Occipital lobe (tissue), 2 donors: ENCODE results near the gene ANTXR1. TPM values are rescaled to one million over a fixed set of nuclear protein-coding genes. Genes with fewer than 3 reads are reported as not detected.

Experiments used
- DNase-seq: peaks from one replicate; lab custom pipeline; 2025; lab: John Stamatoyannopoulos, UW
- total RNA-seq: library from RNA; depleted of rRNA; stranded (reverse); fragments of >200 nt; gene quantifications from one replicate; pipeline ENCODE4 v1.2.3, GENCODE V29; 2014

Gene ANTXR1
- total RNA-seq, 1 donor from 2014 or later: 9.8 TPM

- no peak for DNase-seq
Measured at GRCh38 chr2:69033461-69034095, 20.6 kb downstream of the ANTXR1 start.

DNA sequence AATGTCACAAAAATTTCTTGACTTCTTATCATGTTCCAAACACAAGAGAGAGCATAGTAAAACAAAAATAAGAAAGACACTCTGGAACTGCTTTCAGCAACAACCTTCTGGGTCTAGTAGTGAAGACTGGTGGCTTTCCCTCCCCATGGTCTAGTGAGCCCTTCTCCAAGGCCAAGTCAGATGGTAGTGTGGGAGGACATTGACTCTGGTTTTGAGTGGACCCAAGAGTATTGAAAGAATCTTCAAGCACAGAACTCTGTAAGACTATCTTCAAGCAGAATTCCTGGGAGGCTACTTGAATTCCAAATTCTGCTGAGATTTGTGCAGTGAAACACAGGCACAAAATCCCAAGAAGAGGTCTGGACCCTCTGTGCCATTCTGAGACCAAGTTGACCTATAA lies 21.1 kb downstream of the ANTXR1 start:
- DNase-seq: no peak

GRCh38 chr2:69034845-69035244 lies 21.9 kb downstream of the ANTXR1 start:
- DNase-seq: no peak

- DNase-seq: no peak
Measured at GRCh38 chr2:69036926-69037325, 23.9 kb downstream of the ANTXR1 start.

DNA sequence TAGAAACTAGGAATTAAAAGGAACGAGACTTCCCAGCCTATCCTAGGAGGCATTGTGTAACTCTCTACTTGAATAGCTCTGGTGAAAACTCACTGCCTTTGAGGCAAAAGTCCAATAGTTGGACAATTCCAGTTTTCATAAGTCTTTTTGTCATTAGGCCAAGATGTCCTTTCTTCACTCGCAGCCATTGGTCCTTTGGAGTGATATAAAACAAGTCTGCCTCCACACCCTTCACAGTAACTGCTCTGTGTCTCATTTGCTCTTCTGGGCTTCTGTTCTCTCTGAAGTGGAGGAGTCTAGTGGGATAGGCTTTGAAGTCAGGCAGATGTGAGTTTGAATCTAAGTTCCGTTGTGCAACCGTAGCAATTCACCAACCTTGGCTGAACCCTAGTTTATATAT lies 28.2 kb downstream of the ANTXR1 start:
- no peak for DNase-seq

DNA sequence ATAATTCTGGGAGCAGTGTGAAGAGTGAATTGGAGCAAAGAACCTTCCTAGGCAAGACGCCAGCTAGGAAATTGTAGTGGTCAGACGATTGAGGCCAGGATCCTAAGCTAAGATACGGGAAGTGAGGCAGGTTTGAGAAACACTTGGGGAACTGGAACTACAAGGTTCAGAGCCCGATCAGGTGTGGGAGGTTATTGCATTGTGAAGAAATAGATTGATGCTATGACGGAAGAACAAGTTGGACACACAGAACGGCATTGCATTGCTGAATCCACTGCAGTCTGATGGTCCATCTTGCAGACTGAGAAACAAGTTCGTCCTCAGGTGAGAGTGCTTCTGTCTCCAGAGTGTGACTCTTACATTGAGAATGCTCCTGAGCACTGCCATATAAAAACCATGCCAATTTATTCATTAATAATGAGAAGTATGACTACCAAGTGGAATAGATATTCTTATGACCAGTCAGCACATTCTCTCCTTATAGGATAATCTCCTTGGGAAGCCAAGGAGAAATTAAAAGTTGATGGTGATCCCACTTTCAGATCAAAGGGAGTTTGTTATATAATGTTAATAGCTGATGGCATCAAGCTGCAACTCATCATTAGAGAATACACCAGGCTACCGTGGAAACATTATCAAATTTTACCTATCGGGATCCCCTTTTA lies 30.9 kb downstream of the ANTXR1 start:
- no peak for DNase-seq

GRCh38 chr2:69046221-69046662 lies 33.3 kb downstream of the ANTXR1 start:
- no peak for DNase-seq

DNA sequence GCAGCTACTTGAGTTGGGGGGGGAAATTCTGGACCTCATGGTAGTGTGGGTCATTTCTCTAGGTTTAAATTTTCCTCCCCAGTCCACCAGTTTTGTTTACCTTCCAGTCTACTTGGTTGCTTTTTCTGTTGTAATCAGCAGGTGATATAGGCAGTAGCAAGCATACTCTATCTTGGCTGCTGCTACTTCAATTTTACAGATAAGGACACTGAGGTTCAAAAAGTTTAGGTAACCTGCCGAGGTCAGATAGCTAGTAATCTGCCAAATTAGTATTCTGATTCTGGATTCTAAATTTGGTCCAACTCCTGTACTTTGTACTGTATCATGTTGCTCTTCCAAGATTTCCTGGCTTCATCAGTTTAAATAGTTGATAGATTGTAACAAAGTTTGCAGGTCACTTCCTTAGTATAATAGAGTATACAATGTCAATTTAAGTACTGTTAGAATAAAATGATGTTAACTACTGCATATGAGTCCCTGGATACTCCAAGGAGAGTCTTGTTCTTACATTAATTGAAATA lies 34.7 kb downstream of the ANTXR1 start:
- DNase-seq: no peak

- no peak for DNase-seq
Measured at GRCh38 chr2:69050802-69051201, 37.8 kb downstream of the ANTXR1 start.

- DNase-seq: no peak
Measured at GRCh38 chr2:69053416-69053965, 40.5 kb downstream of the ANTXR1 start.

GRCh38 chr2:69054431-69054830 lies 41.5 kb downstream of the ANTXR1 start:
- no peak for DNase-seq

DNA sequence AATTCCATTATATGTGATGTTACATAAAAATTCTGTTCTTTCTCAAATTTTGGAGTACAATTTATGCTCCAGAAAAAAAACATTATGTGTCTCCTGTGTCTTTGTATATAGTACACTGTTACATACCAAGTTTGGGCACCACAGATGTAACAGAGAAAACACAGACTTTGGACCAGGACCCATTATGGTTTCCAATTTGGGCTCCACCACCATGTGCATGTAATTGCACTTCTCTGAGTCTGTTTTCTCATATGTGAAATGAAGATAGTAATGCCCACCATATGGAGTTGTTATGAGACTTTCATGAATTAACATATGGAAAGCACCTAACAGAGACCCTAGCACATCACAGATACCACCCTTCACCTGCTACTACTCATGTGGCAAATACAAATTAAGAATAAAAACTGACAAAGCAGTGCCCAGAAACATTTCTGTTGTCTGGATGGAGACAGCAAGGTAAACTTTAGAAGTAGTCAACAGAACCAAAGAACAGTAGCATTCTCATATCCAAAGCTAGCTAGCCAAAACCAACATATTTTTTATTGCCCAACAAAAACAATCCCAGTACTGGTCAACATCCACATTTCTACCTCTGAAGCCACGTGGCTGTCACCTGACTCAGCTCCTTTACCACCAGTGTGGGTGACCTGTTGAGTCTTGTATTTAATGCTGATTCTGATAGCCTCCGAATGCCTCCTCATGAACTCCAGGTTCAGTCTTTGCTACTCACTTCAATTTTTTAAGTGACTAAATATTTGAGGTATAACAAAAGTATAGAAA lies 42.9 kb downstream of the ANTXR1 start:
- no peak for DNase-seq

GRCh38 chr2:69057660-69058059 lies 44.7 kb downstream of the ANTXR1 start:
- no peak for DNase-seq

- no peak for DNase-seq
Measured at GRCh38 chr2:69059731-69060290, 46.8 kb downstream of the ANTXR1 start.

GRCh38 chr2:69060938-69061501 lies 48.0 kb downstream of the ANTXR1 start:
- no peak for DNase-seq

GRCh38 chr2:69061525-69061924 lies 48.5 kb downstream of the ANTXR1 start:
- DNase-seq: no peak

DNA sequence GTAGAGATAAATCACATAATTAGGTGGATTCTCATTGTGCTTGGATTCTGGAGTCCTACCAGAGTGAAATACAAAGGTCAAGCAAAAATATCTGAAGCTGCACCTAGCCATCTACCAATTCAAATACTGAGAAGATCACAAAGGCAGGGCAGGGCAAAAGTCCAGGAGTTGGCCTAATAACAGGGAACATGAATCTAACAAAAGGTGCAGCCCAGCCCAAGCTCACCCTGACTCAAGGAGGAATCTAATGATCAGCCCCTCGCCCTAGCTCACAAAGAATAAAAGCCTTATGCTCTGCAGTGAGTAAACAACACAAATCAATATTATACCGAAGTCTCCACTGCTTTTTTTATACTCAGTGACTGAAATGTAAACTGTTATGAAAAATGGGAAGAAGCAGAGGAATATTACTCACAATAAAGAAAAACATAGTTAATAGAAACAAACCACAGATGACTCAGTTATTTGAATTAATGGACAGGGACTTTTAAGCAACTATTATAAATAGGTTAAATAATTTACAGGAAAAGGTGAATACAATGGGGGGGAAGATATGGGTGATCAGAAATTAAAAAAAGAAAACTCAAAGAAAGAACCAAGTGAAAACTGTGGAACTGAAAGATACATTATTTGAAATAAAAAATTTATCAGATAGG lies 49.5 kb downstream of the ANTXR1 start:
- no peak for DNase-seq

DNA sequence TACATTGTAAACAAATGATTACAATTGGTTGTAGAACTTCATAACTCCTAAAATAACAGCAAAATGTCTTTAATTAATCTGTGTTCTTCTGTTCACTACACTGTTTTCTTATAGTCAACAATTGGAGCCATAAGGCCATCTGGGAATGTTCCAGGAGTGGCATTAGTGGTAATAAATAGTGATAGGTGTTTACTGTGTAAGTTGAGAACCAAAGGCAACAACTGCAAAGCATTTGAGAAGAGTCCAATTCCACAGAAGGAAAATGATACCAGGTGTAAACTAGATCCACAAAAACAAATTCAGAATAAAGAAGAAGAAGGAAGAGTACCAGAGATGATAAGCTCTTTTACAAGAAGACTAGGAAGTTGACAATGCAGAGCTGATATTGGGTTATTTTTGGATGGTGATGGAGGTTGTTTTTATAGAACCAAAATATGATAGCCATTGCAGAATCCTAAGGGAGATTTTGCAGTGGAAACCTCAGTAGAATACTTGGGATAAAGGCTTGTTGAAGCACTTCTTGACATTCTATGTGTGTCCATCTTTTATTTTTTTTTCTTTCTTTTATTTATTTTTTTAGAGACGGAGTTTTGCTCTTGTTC lies 52.9 kb downstream of the ANTXR1 start:
- DNase-seq: no peak

GRCh38 chr2:69067026-69067630 lies 54.1 kb downstream of the ANTXR1 start:
- DNase-seq: no peak

DNA sequence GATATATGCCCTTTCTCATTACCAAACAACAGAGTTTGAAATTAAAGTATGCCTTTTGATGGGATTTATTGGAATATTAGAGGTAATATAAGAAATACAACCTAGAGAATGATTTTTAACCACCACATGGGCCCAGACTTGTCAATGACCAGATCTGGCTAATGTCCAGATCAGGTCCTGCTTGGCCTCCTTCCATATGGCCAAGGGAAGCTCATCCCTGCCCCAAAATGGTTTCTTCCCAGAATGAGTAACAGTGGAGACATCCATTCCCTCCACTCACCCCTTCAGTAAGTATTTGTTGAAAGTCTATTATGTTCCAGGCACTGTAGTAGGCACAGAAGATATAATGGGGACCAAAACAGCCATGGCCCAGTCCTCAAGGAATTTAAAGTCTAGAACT lies 54.9 kb downstream of the ANTXR1 start:
- no peak for DNase-seq
